ENCODE data around the gene ALPK3. TPM values are rescaled to one million over a fixed set of nuclear protein-coding genes. Genes with fewer than 3 reads are reported as not detected.

Gene ALPK3
- total RNA-seq, 1 donor from 2014 or later = 54.5 TPM

- TF ChIP-seq CTCF (IDR thresholded peaks at IDR 0.05; ENCODE audit: insufficient read depth, low read length, poor library complexity, severe bottlenecking) = no peak
- Histone ChIP-seq H3K36me3 (ENCODE audit: control insufficient read depth, insufficient read depth, low read length) (peaks cover 4% of the 10 kb centered on the region), H3K4me3 (ENCODE audit: low read depth, low read length) (no peak overlapping the region), H3K27me3 (ENCODE audit: control insufficient read depth, insufficient read depth, low read length) (no peaks in the 10 kb centered on the region)
- no peak for DNase-seq (ENCODE audit: low read depth)
These were observed 42.0 kb downstream of the ALPK3 start for GRCh38 chr15:84859144-84859543.

- H3K27me3 ChIP-seq (ENCODE audit: control insufficient read depth, insufficient read depth, low read length) = no peaks in the 10 kb centered on the region
- TF ChIP-seq CTCF (IDR thresholded peaks at IDR 0.05; ENCODE audit: insufficient read depth, low read length, poor library complexity, severe bottlenecking) = no peak
- no peak for DNase-seq (ENCODE audit: low read depth)
- peaks cover 4% of the 10 kb centered on the region for H3K36me3 ChIP-seq (ENCODE audit: control insufficient read depth, insufficient read depth, low read length)
- no peak overlapping the region for H3K4me3 ChIP-seq (ENCODE audit: low read depth, low read length)
These were observed 42.5 kb downstream of the ALPK3 start for GRCh38 chr15:84859651-84860050.

- H3K4me3 ChIP-seq (ENCODE audit: low read depth, low read length) = no peak overlapping the region
- DNase-seq (ENCODE audit: low read depth) = no peak
- H3K36me3 ChIP-seq (ENCODE audit: control insufficient read depth, insufficient read depth, low read length) = peaks cover 1% of the 10 kb centered on the region
- H3K27me3 ChIP-seq (ENCODE audit: control insufficient read depth, insufficient read depth, low read length) = no peaks in the 10 kb centered on the region
- TF ChIP-seq CTCF (IDR thresholded peaks at IDR 0.05; ENCODE audit: insufficient read depth, low read length, poor library complexity, severe bottlenecking) = no peak
These were observed 44.6 kb downstream of the ALPK3 start for GRCh38 chr15:84861781-84862180.

- Histone ChIP-seq H3K4me3 (ENCODE audit: low read depth, low read length) (no peak overlapping the region), H3K27me3 (ENCODE audit: control insufficient read depth, insufficient read depth, low read length) (no peaks in the 10 kb centered on the region), H3K36me3 (ENCODE audit: control insufficient read depth, insufficient read depth, low read length) (peaks cover 1% of the 10 kb centered on the region)
- no peak for DNase-seq (ENCODE audit: low read depth)
- TF ChIP-seq CTCF (IDR thresholded peaks at IDR 0.05; ENCODE audit: insufficient read depth, low read length, poor library complexity, severe bottlenecking) = no peak
These were observed 45.2 kb downstream of the ALPK3 start for GRCh38 chr15:84862214-84862975.

- DNase-seq (ENCODE audit: low read depth) = no peak
- Histone ChIP-seq H3K4me3 (ENCODE audit: low read depth, low read length) (no peak overlapping the region), H3K27me3 (ENCODE audit: control insufficient read depth, insufficient read depth, low read length) (no peaks in the 10 kb centered on the region), H3K36me3 (ENCODE audit: control insufficient read depth, insufficient read depth, low read length) (peaks cover 1% of the 10 kb centered on the region)
- no peak for TF ChIP-seq CTCF (IDR thresholded peaks at IDR 0.05; ENCODE audit: insufficient read depth, low read length, poor library complexity, severe bottlenecking)
These were observed 46.6 kb downstream of the ALPK3 start for GRCh38 chr15:84863565-84864443.

All from kidney epithelial cell (primary cell).